GF-D8 (cell line): Measurements from ENCODE around the gene ATOSB.
A peak's percentile ranks its signal among the peaks of the same experiment; 100 is the strongest.
"Not testable (repeated sequence)": the region's sequence is repeated elsewhere in the genome, so short reads cannot be mapped to it uniquely, and the experiment has no call there.

ENCODE experiments used
- DNase-seq: peaks from one replicate; lab custom pipeline; 2025; lab: John Stamatoyannopoulos, UW

Gene ATOSB

GRCh38 chr9:35115680-35116538 lies at the start of gene ATOSB:
ATOSB (minus strand) TSS chr9:35115862; CDS start chr9:35108274, 7,588 bp downstream.
- peak; percentile 89 for DNase-seq

GRCh38 chr9:35164711-35165110 lies 49.0 kb upstream of the ATOSB start:
- no peak for DNase-seq

DNA sequence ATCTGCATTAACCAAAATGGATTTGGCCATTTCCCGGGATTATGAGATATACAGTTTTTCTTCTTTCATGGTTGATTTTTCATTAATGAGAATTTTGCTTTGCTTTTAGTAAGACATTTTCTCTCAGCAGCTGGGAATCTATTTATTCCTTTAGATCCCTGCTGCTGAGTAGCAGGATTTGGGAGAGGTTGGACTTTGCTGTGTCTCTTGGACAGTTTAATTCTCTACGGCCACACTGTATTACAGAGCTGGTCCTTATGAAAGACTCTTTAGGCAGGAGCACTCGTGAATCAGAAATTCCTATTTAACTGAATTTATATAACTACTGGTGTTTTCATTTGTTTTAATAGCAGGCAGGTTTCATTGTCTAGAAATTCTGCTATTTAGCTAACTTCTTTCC lies 47.8 kb upstream of the ATOSB start:
- no peak for DNase-seq

- DNase-seq, result no peak
These were observed 47.1 kb upstream of the ATOSB start for GRCh38 chr9:35162605-35163315.

GRCh38 chr9:35161713-35162604 lies 46.3 kb upstream of the ATOSB start, which contains the start of gene UNC13B:
UNC13B (plus strand) TSS chr9:35162009; CDS start chr9:35162284, 275 bp downstream.
- DNase-seq, result no peak

- no peak for DNase-seq
These were observed 43.0 kb upstream of the ATOSB start for GRCh38 chr9:35158501-35159280.

DNA sequence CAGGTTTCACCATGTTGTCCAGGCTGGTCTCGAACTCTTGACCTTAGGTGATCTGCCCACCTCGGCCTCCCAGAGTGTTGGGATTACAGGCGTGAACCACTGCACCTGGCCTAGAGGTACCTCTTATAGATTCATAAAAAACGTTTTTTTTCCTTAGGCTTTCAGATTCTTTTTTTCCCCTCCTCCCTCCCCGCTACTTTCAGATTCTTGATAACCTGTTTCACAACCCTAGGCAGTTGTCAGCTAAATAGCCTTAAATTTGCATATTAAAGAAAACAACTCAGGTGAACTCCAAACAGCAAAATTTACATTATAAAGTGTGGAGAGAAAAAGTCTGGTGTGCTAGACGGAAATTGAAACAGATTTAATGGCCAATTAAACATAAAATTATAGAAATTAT lies 42.2 kb upstream of the ATOSB start:
- DNase-seq, result not testable (repeated sequence)

GRCh38 chr9:35156781-35157180 lies 41.1 kb upstream of the ATOSB start:
- DNase-seq, result no peak

GRCh38 chr9:35152926-35153325 lies 37.3 kb upstream of the ATOSB start:
- DNase-seq, result no peak

- not testable (repeated sequence) for DNase-seq
These were observed 32.4 kb upstream of the ATOSB start for GRCh38 chr9:35147941-35148563.

DNA sequence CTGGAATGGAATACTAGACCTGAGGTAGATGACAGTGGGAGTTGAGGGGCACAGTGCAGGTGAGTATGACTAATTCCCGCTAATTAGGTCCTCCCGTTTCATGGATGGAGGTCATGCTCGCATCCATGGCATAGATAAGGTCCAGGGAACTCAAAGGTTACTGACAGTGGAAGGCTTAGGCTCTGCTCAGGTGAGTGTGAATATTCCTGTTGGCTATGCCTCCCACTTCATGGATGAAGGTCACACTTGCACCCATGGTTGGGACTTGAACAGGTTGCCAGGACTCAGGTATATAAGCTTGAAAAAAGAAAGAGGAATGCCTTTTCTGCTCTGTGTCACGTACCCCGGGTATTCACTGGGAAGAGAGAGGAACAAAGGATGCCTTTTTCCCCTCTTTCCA lies 26.4 kb upstream of the ATOSB start:
- no peak for DNase-seq

- no peak for DNase-seq
These were observed 24.4 kb upstream of the ATOSB start for GRCh38 chr9:35140093-35140492.

GRCh38 chr9:35136866-35137265 lies 21.2 kb upstream of the ATOSB start:
- DNase-seq, result no peak

DNA sequence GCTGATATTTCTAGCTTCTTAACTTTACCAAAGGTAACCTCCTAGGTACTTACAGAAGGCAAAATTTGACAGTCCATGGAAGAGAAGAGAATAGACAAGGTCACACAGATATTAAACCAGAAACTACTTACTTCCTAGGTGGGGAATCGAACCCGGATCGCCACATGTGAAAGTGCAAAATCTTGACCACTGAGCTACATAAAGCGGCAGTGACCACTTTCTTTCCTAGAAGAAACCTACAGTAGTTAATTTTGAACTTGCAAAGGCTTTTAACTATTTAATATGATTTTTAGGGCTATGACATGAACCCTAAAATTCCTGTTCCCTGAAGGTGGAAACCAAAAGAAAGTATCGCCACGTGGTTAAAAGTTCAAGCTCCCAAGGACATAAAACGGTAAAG lies 20.3 kb upstream of the ATOSB start:
- DNase-seq, result no peak

DNA sequence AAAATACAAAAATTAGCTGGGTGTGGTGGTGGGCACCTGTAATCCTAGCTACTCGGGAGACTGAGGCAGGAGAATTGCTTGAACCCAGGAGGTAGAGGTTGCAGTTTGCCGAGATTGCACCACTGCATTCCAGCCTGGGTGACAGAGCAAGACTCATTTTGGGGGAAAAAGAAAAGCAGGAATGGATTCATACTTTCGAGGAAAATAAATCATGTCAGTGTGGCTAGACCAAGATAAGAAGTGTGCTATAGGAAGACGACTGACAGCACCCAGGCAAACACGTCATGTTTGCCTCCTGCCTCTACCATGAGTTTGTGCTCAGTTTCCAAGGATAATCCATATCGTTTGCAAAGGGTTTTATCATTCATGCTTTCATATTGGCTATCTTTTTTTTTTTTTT lies 19.3 kb upstream of the ATOSB start:
- DNase-seq, result no peak

- DNase-seq, result peak; percentile 63
These were observed 1.4 kb upstream of the ATOSB start for GRCh38 chr9:35116898-35117551.

DNA sequence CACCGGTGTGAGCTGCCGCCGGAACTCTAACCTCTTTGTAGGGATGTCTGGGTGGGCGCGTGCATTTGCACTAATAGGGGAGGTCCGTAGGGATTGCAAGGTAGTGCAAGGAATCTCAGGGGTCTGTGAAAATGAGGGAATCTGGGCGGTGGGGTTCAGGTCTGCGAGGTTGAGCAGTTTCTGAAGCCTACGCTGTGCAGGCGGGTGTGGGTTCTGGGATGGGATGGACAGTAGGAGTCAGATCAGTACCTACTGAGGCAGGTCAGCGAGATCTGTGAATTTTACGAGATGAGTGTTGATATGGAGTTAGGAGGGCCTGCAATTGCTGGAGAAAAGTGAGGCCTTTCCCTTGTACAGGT lies 856 bp upstream of the ATOSB start:
- no peak for DNase-seq

GRCh38 chr9:35114840-35115628 lies 628 bp downstream of the ATOSB start:
- peak; percentile 78 for DNase-seq

GRCh38 chr9:35114113-35114839 lies 1.4 kb downstream of the ATOSB start:
- peak; percentile 58 for DNase-seq
